T follicular helper cell (primary cell): ENCODE data around the gene CEACAM8.
"Not testable (repeated sequence)": the region's sequence is repeated elsewhere in the genome, so short reads cannot be mapped to it uniquely, and the experiment has no call there.

Experiments used
- DNase-seq: peaks from one replicate; pipeline ENCODE4 v3.0.0-alpha.2; 2020; ENCODE audit warnings: low read depth

Gene CEACAM8

GRCh38 chr19:42573642-42574041, 21.1 kb downstream of the CEACAM8 start:
- DNase-seq: no peak

- DNase-seq: no peak
Observed at GRCh38 chr19:42571116-42571515, 23.6 kb downstream of the CEACAM8 start.

- DNase-seq: no peak
Observed at GRCh38 chr19:42569193-42569592, 25.5 kb downstream of the CEACAM8 start.

- DNase-seq: no peak
Observed at GRCh38 chr19:42568006-42568405, 26.7 kb downstream of the CEACAM8 start.

- no peak for DNase-seq
Observed at GRCh38 chr19:42567567-42567966, 27.2 kb downstream of the CEACAM8 start.

- no peak for DNase-seq
Observed at GRCh38 chr19:42563352-42564210, 31.1 kb downstream of the CEACAM8 start.

- no peak for DNase-seq
Observed at GRCh38 chr19:42561512-42561911, 33.2 kb downstream of the CEACAM8 start.

- no peak for DNase-seq
Observed at GRCh38 chr19:42560731-42561130, 34.0 kb downstream of the CEACAM8 start.

- DNase-seq: no peak
Observed at GRCh38 chr19:42558450-42559150, 36.1 kb downstream of the CEACAM8 start.

GRCh38 chr19:42557386-42557871, 37.3 kb downstream of the CEACAM8 start:
- not testable (repeated sequence) for DNase-seq

- no peak for DNase-seq
Observed at GRCh38 chr19:42555801-42556200, 38.9 kb downstream of the CEACAM8 start.

- DNase-seq: no peak
Observed at GRCh38 chr19:42555317-42555716, 39.4 kb downstream of the CEACAM8 start.

GRCh38 chr19:42554046-42554575, 40.6 kb downstream of the CEACAM8 start:
- no peak for DNase-seq

GRCh38 chr19:42553292-42554045, 41.3 kb downstream of the CEACAM8 start:
- DNase-seq: no peak

- no peak for DNase-seq
Observed at GRCh38 chr19:42552086-42553065, 42.3 kb downstream of the CEACAM8 start.

- DNase-seq: not testable (repeated sequence)
Observed at GRCh38 chr19:42550521-42550920, 44.2 kb downstream of the CEACAM8 start.

GRCh38 chr19:42549067-42549466, 45.7 kb downstream of the CEACAM8 start:
- not testable (repeated sequence) for DNase-seq

GRCh38 chr19:42548552-42548951, 46.2 kb downstream of the CEACAM8 start:
- no peak for DNase-seq

- DNase-seq: no peak
Observed at GRCh38 chr19:42547929-42548328, 46.8 kb downstream of the CEACAM8 start.

- DNase-seq: no peak
Observed at GRCh38 chr19:42546831-42547500, 47.8 kb downstream of the CEACAM8 start.
